ENCODE measurements around the gene DTHD1. TPM values are rescaled to one million over a fixed set of nuclear protein-coding genes. Genes with fewer than 3 reads are reported as not detected.

Gene DTHD1
- polyA plus RNA-seq, 3 donors from 2014 or later = 7.4 to 30.0 (median 15.6) TPM

GRCh38 chr4:36348403-36348938 lies 67.1 kb downstream of the DTHD1 start:
- Mint-ChIP-seq H3K36me3 (peaks cover 3 to 7% (median 4%) of the 10 kb centered on the region in 3 donors), H3K27me3 (ENCODE audit: low read depth in 3 of 3) (peaks cover 0 to 5% (median 2%) of the 10 kb centered on the region in 3 donors), H3K4me1 (peaks cover 3 to 31% of the 10 kb centered on the region in 2 donors), H3K9me3 (no peaks in the 10 kb centered on the region), H3K4me3 (no peak overlapping the region), H3K27ac (peak overlapping the region in 5 of 6 donors; percentile 28 to 74 (median 43))
- DNase-seq = no peak

DNA sequence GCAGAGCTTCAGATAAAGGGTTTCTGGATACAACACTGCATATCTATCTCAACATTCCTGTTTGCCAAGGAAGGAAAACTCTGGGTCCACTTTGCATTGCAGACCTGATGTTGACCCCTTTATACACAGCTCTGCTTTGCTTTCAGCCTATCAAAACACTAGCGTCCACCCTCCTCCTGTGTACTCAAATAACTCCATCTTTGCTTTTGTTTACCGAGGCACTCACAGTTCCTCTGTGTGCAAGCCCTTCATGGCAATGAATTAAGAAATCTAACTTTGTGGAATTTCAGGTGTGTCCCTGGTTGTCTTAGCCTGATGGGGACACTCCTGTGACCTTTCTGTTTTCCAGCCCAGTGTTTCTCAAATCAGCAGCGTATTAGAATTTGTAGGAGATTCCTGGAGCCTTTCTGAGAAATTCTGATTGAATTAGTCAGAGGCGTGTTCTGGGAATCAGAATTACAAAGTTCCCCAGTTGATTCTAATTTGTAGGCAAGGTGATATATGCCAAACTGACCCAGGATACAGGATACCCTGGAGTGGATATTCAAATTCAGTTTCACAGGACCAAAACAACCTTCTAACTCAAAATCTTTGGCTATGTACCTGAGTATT lies 68.6 kb downstream of the DTHD1 start:
- Mint-ChIP-seq H3K36me3 (peaks cover 0 to 5% (median 0%) of the 10 kb centered on the region in 3 donors), H3K4me1 (peaks cover 3 to 31% of the 10 kb centered on the region in 2 donors), H3K27ac (peak overlapping the region in 1 of 6 donors; percentile 34), H3K4me3 (no peak overlapping the region), H3K27me3 (ENCODE audit: low read depth in 3 of 3) (peaks cover 0 to 5% (median 2%) of the 10 kb centered on the region in 3 donors), H3K9me3 (no peaks in the 10 kb centered on the region)
- no peak for DNase-seq

DNA sequence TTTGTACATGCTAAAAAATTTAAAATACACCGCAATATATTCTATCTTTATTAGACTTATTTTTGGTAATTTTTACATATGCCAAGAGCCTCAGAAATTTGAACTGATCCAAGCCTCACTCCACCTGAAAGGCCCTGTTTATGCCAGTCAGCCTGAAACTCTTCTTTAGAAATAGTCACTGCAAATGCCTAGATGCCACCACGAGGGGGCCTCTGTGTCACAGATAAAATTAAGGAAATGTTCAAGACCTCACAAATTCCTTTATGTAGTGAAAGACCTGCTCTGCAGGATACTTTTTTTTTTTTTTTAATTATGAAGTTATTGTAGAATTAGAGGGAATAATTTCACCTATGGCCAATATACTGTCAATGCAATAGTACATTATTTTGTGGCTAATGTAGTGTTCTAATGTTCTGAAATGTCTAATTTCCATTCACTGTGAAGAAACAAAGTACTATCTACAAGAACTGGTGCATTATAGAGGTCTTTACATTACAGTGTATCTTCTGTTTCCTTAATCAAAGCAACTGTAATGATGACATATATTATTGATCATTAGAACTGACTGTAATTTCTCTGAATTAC lies 69.8 kb downstream of the DTHD1 start:
- Mint-ChIP-seq H3K4me3 (no peak overlapping the region), H3K4me1 (peaks cover 3 to 31% of the 10 kb centered on the region in 2 donors), H3K36me3 (peaks cover 0 to 4% (median under 1%) of the 10 kb centered on the region in 3 donors), H3K9me3 (no peaks in the 10 kb centered on the region), H3K27ac (peak overlapping the region in 1 of 6 donors; percentile 32), H3K27me3 (ENCODE audit: low read depth in 3 of 3) (peaks cover 0 to 5% (median 2%) of the 10 kb centered on the region in 3 donors)
- DNase-seq = peak; percentile 58 to 63 (median 59)

DNA sequence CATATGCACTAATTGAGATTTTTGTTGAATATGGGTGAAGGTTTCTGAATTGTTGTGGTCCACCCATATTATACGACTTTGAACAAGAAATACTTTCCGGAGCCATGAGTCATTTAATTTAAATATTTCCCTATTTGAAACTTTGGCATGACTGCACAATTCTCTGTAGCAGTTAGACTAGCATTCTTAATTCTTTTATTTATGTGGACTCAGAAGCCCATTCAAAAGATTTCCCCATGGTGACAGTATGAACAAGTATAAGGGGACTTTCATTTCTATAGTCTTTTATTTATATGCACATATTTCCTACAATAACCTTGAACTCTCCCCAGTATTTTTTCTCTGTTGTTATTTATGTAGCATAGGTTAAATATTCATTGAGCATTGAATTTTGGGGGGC lies 72.6 kb downstream of the DTHD1 start:
- Mint-ChIP-seq H3K9me3 (no peaks in the 10 kb centered on the region), H3K27ac (no peak overlapping the region)

GRCh38 chr4:36358173-36358572 lies 76.8 kb downstream of the DTHD1 start:
- Mint-ChIP-seq H3K27me3 (ENCODE audit: low read depth in 3 of 3) (peaks cover 0 to 7% (median 2%) of the 10 kb centered on the region in 3 donors), H3K27ac (no peak overlapping the region), H3K9me3 (no peaks in the 10 kb centered on the region), H3K4me3 (no peak overlapping the region), H3K36me3 (peaks cover 0 to 5% (median 4%) of the 10 kb centered on the region in 3 donors), H3K4me1 (no peaks in the 10 kb centered on the region)
- DNase-seq = no peak

More for the DNA sequence above, 72.6 kb downstream of the DTHD1 start:
- no peak overlapping the region for H3K4me3 Mint-ChIP-seq
- peaks cover 3 to 21% of the 10 kb centered on the region in 2 donors for H3K4me1 Mint-ChIP-seq
- H3K27me3 Mint-ChIP-seq (ENCODE audit: low read depth in 3 of 3) = peaks cover 0 to 6% (median 5%) of the 10 kb centered on the region in 3 donors
- no peak for DNase-seq
- H3K36me3 Mint-ChIP-seq = peaks cover 0 to 4% (median 4%) of the 10 kb centered on the region in 3 donors

DNA sequence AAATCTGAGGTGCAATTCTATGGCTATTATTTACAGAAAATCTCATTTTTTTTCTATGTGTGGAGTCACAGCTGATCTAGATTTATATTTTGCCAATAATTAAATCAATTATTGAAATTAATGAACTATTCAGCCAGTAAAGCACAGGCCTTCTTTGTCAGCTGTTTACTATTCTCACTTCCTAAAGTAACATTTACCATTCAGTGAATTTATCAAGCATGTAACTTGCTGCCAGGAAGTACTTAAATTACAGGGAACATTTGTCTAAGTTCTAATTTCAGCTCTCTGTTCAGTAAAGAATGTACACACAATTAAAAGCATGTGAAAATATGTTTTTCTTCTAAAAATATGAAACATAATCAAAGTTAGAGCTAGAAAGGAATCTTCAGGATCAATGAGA lies 79.3 kb downstream of the DTHD1 start:
- peaks cover 0 to 6% (median 0%) of the 10 kb centered on the region in 3 donors for H3K27me3 Mint-ChIP-seq (ENCODE audit: low read depth in 3 of 3)
- H3K27ac Mint-ChIP-seq = no peak overlapping the region

DNA sequence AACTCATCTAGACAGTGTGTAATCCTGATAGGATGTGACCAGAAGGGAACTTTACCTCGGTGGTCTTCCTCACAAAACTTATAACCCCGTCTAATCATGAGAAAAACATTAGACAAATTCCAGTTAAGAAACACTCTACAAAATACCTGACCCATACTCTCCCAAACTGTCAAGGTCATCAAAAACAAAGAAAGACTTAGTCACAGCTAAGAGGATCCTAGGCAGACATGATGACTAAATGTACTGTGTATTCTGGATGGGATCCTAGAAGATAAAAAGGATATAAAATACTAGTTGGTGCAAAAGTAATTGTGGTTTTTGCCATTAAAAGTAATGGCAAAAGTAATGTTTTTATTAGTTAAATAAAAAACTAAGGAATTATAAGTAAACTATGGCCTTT lies 81.6 kb downstream of the DTHD1 start:
- no peak overlapping the region for H3K4me3 Mint-ChIP-seq
- H3K4me1 Mint-ChIP-seq = no peaks in the 10 kb centered on the region
- no peaks in the 10 kb centered on the region for H3K9me3 Mint-ChIP-seq
- H3K36me3 Mint-ChIP-seq = peaks cover 0 to 5% (median 0%) of the 10 kb centered on the region in 3 donors
- H3K27ac Mint-ChIP-seq = no peak overlapping the region
- DNase-seq = no peak
- H3K27me3 Mint-ChIP-seq (ENCODE audit: low read depth in 3 of 3) = peaks cover 0 to 2% (median 0%) of the 10 kb centered on the region in 3 donors

More for the DNA sequence above, 79.3 kb downstream of the DTHD1 start:
- Mint-ChIP-seq H3K4me3 (no peak overlapping the region), H3K36me3 (peaks cover 0 to 5% (median 4%) of the 10 kb centered on the region in 3 donors), H3K4me1 (no peaks in the 10 kb centered on the region), H3K9me3 (no peaks in the 10 kb centered on the region)
- no peak for DNase-seq

DNA sequence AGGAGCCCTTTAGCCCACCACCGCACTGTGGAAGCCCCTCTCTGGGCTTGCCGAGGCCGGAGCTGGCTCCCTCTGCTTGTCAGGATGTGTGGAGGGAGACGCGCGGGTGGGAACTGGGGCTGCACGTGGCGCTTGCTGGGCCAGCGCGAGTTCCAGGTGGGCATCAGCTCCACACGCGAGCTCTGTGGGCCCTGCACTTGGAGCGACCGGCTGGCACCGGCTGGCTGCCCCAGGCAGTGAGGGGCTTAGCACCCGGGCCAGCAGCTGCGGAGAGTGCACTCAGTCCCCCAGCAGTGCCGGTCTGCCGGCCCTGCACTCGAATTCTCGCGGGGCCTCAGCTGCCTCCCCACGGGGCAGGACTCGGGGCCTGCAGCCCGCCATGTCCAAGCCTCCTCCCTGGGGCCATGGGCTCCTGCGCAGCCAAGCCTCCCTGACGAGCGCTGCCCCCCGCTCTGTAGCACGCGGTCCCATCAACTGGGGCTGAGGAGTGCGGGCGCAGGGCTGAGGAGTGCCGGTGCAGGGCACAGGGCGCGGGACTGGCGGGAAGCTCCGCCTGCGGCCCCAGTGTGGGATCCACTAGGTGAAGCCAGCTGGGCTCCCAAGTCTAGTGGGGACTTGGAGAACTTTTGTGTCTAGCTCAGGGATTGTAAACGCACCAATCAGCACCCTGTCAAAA lies 93.6 kb downstream of the DTHD1 start:
- no peak for DNase-seq
- H3K9me3 Mint-ChIP-seq = peaks cover 18 to 52% (median 31%) of the 10 kb centered on the region in 6 donors
- H3K27ac Mint-ChIP-seq = no peak overlapping the region
- peaks cover 24 to 27% (median 25%) of the 10 kb centered on the region in 3 donors for H3K36me3 Mint-ChIP-seq
- no peak overlapping the region for H3K4me3 Mint-ChIP-seq
- peaks cover 1 to 29% (median 2%) of the 10 kb centered on the region in 3 donors for H3K27me3 Mint-ChIP-seq (ENCODE audit: low read depth in 3 of 3)
- H3K4me1 Mint-ChIP-seq = no peaks in the 10 kb centered on the region

- peak; percentile 74 to 79 (median 76) for DNase-seq
- Mint-ChIP-seq H3K9me3 (peaks cover 0 to 2% (median under 1%) of the 10 kb centered on the region in 6 donors), H3K27ac (peak overlapping the region; percentile 57 to 93 (median 86)), H3K4me3 (peak overlapping the region; percentile 15 to 73 (median 63)), H3K4me1 (peaks cover 20 to 31% of the 10 kb centered on the region in 2 donors), H3K36me3 (no peaks in the 10 kb centered on the region), H3K27me3 (ENCODE audit: low read depth in 3 of 3) (peaks cover 8 to 31% (median 25%) of the 10 kb centered on the region in 3 donors)
Measured at GRCh38 chr4:36385951-36386571, 104.6 kb downstream of the DTHD1 start.

GRCh38 chr4:36386691-36387090 lies 105.3 kb downstream of the DTHD1 start:
- Mint-ChIP-seq H3K27ac (peak overlapping the region in 5 of 6 donors; percentile 26 to 93 (median 84)), H3K9me3 (peaks cover 0 to 2% (median 0%) of the 10 kb centered on the region in 6 donors), H3K36me3 (no peaks in the 10 kb centered on the region), H3K4me3 (peak overlapping the region; percentile 15 to 73 (median 63)), H3K27me3 (ENCODE audit: low read depth in 3 of 3) (peaks cover 8 to 26% (median 25%) of the 10 kb centered on the region in 3 donors), H3K4me1 (peaks cover 20 to 31% of the 10 kb centered on the region in 2 donors)
- no peak for DNase-seq

GRCh38 chr4:36388710-36389109 lies 107.3 kb downstream of the DTHD1 start:
- Mint-ChIP-seq H3K27ac (no peak overlapping the region), H3K9me3 (peaks cover 0 to 2% (median 0%) of the 10 kb centered on the region in 6 donors), H3K36me3 (no peaks in the 10 kb centered on the region), H3K4me1 (peaks cover 20 to 31% of the 10 kb centered on the region in 2 donors), H3K27me3 (ENCODE audit: low read depth in 3 of 3) (peaks cover 5 to 26% (median 18%) of the 10 kb centered on the region in 3 donors), H3K4me3 (no peak overlapping the region)
- DNase-seq = no peak

- no peak overlapping the region for H3K27ac Mint-ChIP-seq
- H3K4me3 Mint-ChIP-seq = no peak overlapping the region
- no peaks in the 10 kb centered on the region for H3K9me3 Mint-ChIP-seq
- no peak for DNase-seq
- peaks cover 6 to 11% of the 10 kb centered on the region in 2 donors for H3K4me1 Mint-ChIP-seq
- peaks cover 9 to 15% (median 13%) of the 10 kb centered on the region in 3 donors for H3K27me3 Mint-ChIP-seq (ENCODE audit: low read depth in 3 of 3)
- no peaks in the 10 kb centered on the region for H3K36me3 Mint-ChIP-seq
Measured at GRCh38 chr4:36391411-36391810, 110.0 kb downstream of the DTHD1 start.

GRCh38 chr4:36392024-36392423 lies 110.6 kb downstream of the DTHD1 start:
- no peaks in the 10 kb centered on the region for H3K36me3 Mint-ChIP-seq
- no peak for DNase-seq
- no peak overlapping the region for H3K27ac Mint-ChIP-seq
- peaks cover 0 to 5% of the 10 kb centered on the region in 2 donors for H3K4me1 Mint-ChIP-seq
- H3K9me3 Mint-ChIP-seq = no peaks in the 10 kb centered on the region
- peaks cover 9 to 13% (median 12%) of the 10 kb centered on the region in 3 donors for H3K27me3 Mint-ChIP-seq (ENCODE audit: low read depth in 3 of 3)
- no peak overlapping the region for H3K4me3 Mint-ChIP-seq
